H1 (cell line): Measurements from ENCODE around the gene EYA4. TPM values are rescaled to one million over a fixed set of nuclear protein-coding genes. Genes with fewer than 3 reads are reported as not detected.

Experiments
- BRCA1 ChIP-seq: IDR thresholded peaks from 2 replicates; pipeline ENCODE4 v1.6.1; 2012; ENCODE audit warnings: low read depth, low read length, improper control_type of control experiment
- CBX8 ChIP-seq: fragments of 300-800, 300-1000 bp; sonication (generic); IDR thresholded peaks from 2 replicates; pipeline ENCODE4 v1.7.1; 2016; ENCODE audit warnings: low read depth, low read length, borderline replicate concordance
- NRF1 ChIP-seq: IDR thresholded peaks from 2 replicates; pipeline ENCODE4 v1.6.1; 2011; ENCODE audit warnings: mild to moderate bottlenecking, low read depth, low read length, improper control_type of control experiment
- PHF8 ChIP-seq: fragments of 200-600 bp; sonication (generic); conservative IDR thresholded peaks from 2 replicates; pipeline ENCODE4 v1.7.1; 2012; ENCODE audit warnings: low read depth, mild to moderate bottlenecking, inconsistent platforms, low read length, moderate library complexity
- RFX5 ChIP-seq: IDR thresholded peaks from 2 replicates; pipeline ENCODE4 v1.6.1; 2011; ENCODE audit warnings: low read depth, low read length, improper control_type of control experiment, borderline replicate concordance
- SIX5 ChIP-seq: IDR thresholded peaks from 2 replicates; pipeline ENCODE4 v1.6.1; 2011; ENCODE audit warnings: mild to moderate bottlenecking, low read depth, low read length
- polyA plus RNA-seq, 7 experiments: library from polyadenylated mRNA; depleted of rRNA in 3 of 7; stranded (reverse) in 5 of 7; unstranded in 2 of 7; fragments of >200 nt in 5 of 7; fragments of 200-250 nt in 2 of 7; gene quantifications; 1 replicate in 5 of 7; 2 replicates in 1 of 7; 4 replicates in 1 of 7; pipeline versions ENCODE4 v1.2.1 to v1.2.3, GENCODE V29; 2011 to 2013; ENCODE audit warnings: missing spikeins in 2 of 7, mixed read lengths in 2 of 7
- total RNA-seq: library from RNA; stranded (reverse); fragmentation: NEBNext Ultra II Directional; extraction: Animal tissue kit (Norgen Biotek cat#: 25700); gene quantifications from 2 replicates; pipeline ENCODE4 v1.2.1, GENCODE V29; 2021

Gene EYA4
- total and polyA plus RNA-seq, 2 of the 8 experiments (the other 6 are each of a cell fraction or from before 2014, with no cell fraction given), result 0.06 to 0.17 TPM

- TF ChIP-seq RFX5 (no peak), NRF1 (no peak), SIX5 (no peak), CBX8 (no peak), BRCA1 (no peak), PHF8 (no peak)
These were observed 59.7 kb downstream of the EYA4 start (continued) for GRCh38 chr6:133300896-133301295.
